ENCODE measurements around the gene SMPD3.

DNA sequence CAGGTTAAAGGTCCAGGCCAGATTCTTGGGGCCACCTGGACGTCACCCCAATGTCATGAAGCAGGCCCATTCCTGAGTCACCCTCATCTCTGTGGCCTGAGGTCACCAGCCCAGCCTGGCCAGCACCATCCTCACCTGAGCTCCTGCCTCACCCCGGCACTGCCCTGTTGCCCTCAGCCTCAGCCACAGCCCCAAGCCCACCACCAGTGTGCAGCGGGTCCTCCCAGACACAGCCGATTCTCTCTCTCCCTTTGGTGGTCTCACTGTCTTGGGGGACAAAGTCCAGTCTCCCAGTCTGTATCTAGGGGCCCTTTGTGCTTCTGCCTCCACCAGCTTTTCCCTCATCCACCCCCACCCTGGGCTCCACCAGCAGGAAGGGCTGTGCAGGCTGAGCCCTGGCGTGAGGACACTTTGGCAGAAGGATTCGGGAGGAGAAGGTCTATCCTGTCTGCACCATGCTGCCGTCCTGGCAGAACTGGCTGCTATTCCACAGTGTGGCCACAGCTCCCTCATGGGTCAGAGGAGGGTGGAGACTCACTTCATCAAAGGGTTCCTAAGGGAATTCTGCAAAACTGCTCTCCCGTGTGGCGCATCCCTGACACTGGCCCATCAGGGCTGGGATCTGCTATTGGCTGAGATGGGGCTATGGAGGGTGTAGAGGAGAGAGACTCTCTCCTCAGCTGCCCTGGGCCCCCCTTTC lies 73.2 kb downstream of the SMPD3 start:
- no peak for TF ChIP-seq POLR2A (IDR thresholded peaks at IDR 0.05)
- TF ChIP-seq, protein P1, sequence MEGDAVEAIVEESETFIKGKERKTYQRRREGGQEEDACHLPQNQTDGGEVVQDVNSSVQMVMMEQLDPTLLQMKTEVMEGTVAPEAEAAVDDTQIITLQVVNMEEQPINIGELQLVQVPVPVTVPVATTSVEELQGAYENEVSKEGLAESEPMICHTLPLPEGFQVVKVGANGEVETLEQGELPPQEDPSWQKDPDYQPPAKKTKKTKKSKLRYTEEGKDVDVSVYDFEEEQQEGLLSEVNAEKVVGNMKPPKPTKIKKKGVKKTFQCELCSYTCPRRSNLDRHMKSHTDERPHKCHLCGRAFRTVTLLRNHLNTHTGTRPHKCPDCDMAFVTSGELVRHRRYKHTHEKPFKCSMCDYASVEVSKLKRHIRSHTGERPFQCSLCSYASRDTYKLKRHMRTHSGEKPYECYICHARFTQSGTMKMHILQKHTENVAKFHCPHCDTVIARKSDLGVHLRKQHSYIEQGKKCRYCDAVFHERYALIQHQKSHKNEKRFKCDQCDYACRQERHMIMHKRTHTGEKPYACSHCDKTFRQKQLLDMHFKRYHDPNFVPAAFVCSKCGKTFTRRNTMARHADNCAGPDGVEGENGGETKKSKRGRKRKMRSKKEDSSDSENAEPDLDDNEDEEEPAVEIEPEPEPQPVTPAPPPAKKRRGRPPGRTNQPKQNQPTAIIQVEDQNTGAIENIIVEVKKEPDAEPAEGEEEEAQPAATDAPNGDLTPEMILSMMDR (IDR thresholded peaks at IDR 0.05): no peak

Data from uterus (tissue), 2 donors.